GM23338 (cell line): ENCODE results near the gene ZDHHC9.
A peak's percentile ranks its signal among the peaks of the same experiment; 100 is the strongest.

Experiments
- CTCF ChIP-seq, 2 experiments: fragments of 200-600 bp in 1 of 2; sonication (generic) in 1 of 2; conservative IDR thresholded peaks; 2 replicates each; pipeline versions ENCODE4 v1.5.1 to v1.6.1; 2016 to 2017; ENCODE audit warnings: antibody characterized with exemption in 2 of 2, low read depth in 2 of 2, mild to moderate bottlenecking in 2 of 2, moderate library complexity in 1 of 2
- EZH2 ChIP-seq: fragments of 200-600 bp; sonication (generic); IDR thresholded peaks from one replicate; pipeline ENCODE4 v1.8.0; 2017; ENCODE audit warnings: antibody characterized with exemption, mild to moderate bottlenecking, low read depth; ENCODE audit not compliant: unreplicated experiment

DNA sequence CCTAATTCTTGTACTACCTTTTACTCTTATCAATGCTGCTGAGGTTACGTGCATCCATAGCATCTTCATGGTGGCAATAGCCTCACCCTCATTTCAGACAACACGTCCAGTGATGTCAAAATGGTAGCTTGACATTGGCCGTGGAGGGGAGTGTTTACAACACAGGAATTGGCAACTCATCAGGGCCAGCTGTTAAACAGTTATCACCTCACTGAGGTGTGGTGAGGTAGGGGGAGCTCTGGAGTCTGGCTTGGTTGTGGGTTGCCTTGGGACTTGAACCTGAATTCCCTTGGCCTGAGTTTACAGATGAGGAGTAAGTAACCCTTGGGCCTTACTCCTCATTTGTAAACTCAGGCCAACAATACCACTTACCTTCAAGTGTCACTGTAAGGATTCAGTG is 53.5 kb downstream of the ZDHHC9 start:
- peak in 1 of 2 experiments; percentile 30; a peak in 1 of 4 replicates for TF ChIP-seq CTCF (conservative IDR thresholded peaks at IDR 0.05; ENCODE audit: low read depth in 2 of 2)
- TF ChIP-seq EZH2 = no peak
